HepG2 (cell line): ENCODE data around the gene TXNRD2. TPM values are rescaled to one million over a fixed set of nuclear protein-coding genes. Genes with fewer than 3 reads are reported as not detected.

Experiments
- ATAC-seq: fragments of 200-7000 bp; cut with Tn5 transposase; 3 replicates; pipeline ENCODE4 v1.9.1; 2020; ENCODE audit warnings: mild to moderate bottlenecking, moderate library complexity
- BruUV-seq: library from RNA; stranded (reverse); fragments of 400-500 nt; replicated peaks from 2 replicates; lab custom pipeline; 2021; lab: Mats Ljungman, UMichigan
- CTCF ChIA-PET: fragments of 300-600 bp; formaldehyde crosslinking; extraction: SDS; loops from one replicate; lab custom pipeline; 2021; ENCODE audit warnings: low total read pairs, inconsistent platforms, low intra/inter-chr PET ratio; lab: Yijun Ruan, JAX
- POLR2A ChIA-PET: fragments of 350-600 bp; sonication (Branson Sonifier 250); formaldehyde crosslinking; loops from one replicate; lab custom pipeline; 2020; ENCODE audit warnings: antibody characterized with exemption, inconsistent platforms; lab: Yijun Ruan, JAX
- DNase-seq: peaks from one replicate; pipeline ENCODE4 v3.0.0-alpha.2; 2015; ENCODE audit warnings: low spot score
- FAIRE-seq: peaks from 3 replicates; lab custom pipeline; 2011; peaks lifted over from hg19 to GRCh38; lab: Jason Lieb, UNC
- H2AFZ ChIP-seq: one replicate; pipeline ENCODE4 v1.6.1; 2011; ENCODE audit warnings: low read length, inconsistent platforms
- H3K27ac ChIP-seq: fragments of 300-600 bp; 3 replicates; pipeline ENCODE4 v1.8.0; 2011; ENCODE audit warnings: mixed run types, mild to moderate bottlenecking, mixed read lengths, low read length, inconsistent platforms; ENCODE audit not compliant: insufficient read depth; ENCODE audit errors: extremely low read length
- H3K27me3 ChIP-seq, 2 experiments: fragments of 200-600 bp in 1 of 2; 2 replicates in 1 of 2; 3 replicates in 1 of 2; pipeline versions ENCODE4 v1.6.0 to v1.8.0; 2011; ENCODE audit warnings: low read length in 2 of 2, mild to moderate bottlenecking in 2 of 2, moderate library complexity in 2 of 2, inconsistent platforms in 1 of 2; ENCODE audit not compliant: insufficient read depth in 2 of 2, control insufficient read depth in 1 of 2
- H3K36me3 ChIP-seq, 2 experiments: fragments of 200-600 bp in 1 of 2; replicated peaks in 1 of 2; 2 replicates in 1 of 2; 3 replicates in 1 of 2; pipeline versions ENCODE4 v1.5.1 to v1.8.0; 2011; ENCODE audit warnings: low read length in 2 of 2, inconsistent platforms in 1 of 2; ENCODE audit not compliant: insufficient read depth in 2 of 2, control insufficient read depth in 1 of 2
- H3K4me1 ChIP-seq: 2 replicates; pipeline ENCODE4 v1.5.1; 2012; ENCODE audit warnings: low read length, inconsistent platforms; ENCODE audit not compliant: insufficient read depth
- H3K4me2 ChIP-seq: 2 replicates; pipeline ENCODE4 v1.6.0; 2011; ENCODE audit warnings: low read depth, low read length, inconsistent platforms
- H3K4me3 ChIP-seq, 3 experiments: fragments of 200-600 bp in 1 of 3; sonication (generic), shearing (Covaris generic) in 1 of 3; replicated peaks in 1 of 3; 2 replicates each; pipeline ENCODE4 v1.5.1; 2011 to 2016; ENCODE audit warnings: low read length in 3 of 3, inconsistent platforms in 2 of 3, low read depth in 2 of 3, mild to moderate bottlenecking in 2 of 3, control low read depth in 1 of 3, mixed read lengths in 1 of 3; ENCODE audit not compliant: insufficient read depth in 1 of 3
- H3K79me2 ChIP-seq: one replicate; pipeline ENCODE4 v1.6.1; 2011; ENCODE audit warnings: low read length, inconsistent platforms; ENCODE audit not compliant: insufficient read depth
- H3K9ac ChIP-seq: 2 replicates; pipeline ENCODE4 v1.6.0; 2011; ENCODE audit warnings: mild to moderate bottlenecking, low read depth, low read length, inconsistent platforms; ENCODE audit not compliant: insufficient read depth
- H3K9me3 ChIP-seq: 2 replicates; pipeline ENCODE4 v1.5.1; 2012; ENCODE audit warnings: mild to moderate bottlenecking, low read length
- H4K20me1 ChIP-seq: 2 replicates; pipeline ENCODE4 v1.6.0; 2011; ENCODE audit warnings: inconsistent platforms, mild to moderate bottlenecking, low read length, moderate library complexity; ENCODE audit not compliant: insufficient read depth
- HDAC2 ChIP-seq: sonication (generic); formaldehyde crosslinking; IDR thresholded peaks from 2 replicates; pipeline ENCODE4 v1.4.0; 2020; ENCODE audit warnings: missing genetic modification reagents
- KAT7 ChIP-seq: IDR thresholded peaks from 2 replicates; pipeline ENCODE4 v1.6.1; 2018; ENCODE audit warnings: borderline replicate concordance, missing compliant biosample characterization
- KDM5B ChIP-seq: sonication (generic); formaldehyde crosslinking; IDR thresholded peaks from 2 replicates; pipeline ENCODE4 v1.4.0; 2020; ENCODE audit warnings: missing genetic modification reagents, mild to moderate bottlenecking, borderline replicate concordance
- NAIF1 ChIP-seq: sonication (generic); formaldehyde crosslinking; IDR thresholded peaks from 2 replicates; pipeline ENCODE4 v1.5.0; 2020; ENCODE audit warnings: mild to moderate bottlenecking, missing genetic modification reagents, borderline replicate concordance
- SIN3A ChIP-seq: IDR thresholded peaks from 2 replicates; pipeline ENCODE4 v1.6.1; 2011; ENCODE audit warnings: low read depth, mild to moderate bottlenecking, control low read depth, low read length, borderline replicate concordance
- SOX5 ChIP-seq: IDR thresholded peaks from 2 replicates; pipeline ENCODE4 v1.6.1; 2016; ENCODE audit warnings: borderline replicate concordance
- TGIF2 ChIP-seq: IDR thresholded peaks from 2 replicates; pipeline ENCODE4 v1.6.1; 2016; ENCODE audit warnings: control low read depth, missing compliant biosample characterization
- TP53 ChIP-seq: sonication (generic); formaldehyde crosslinking; conservative IDR thresholded peaks from 2 replicates; pipeline ENCODE4 v1.4.0; 2020; ENCODE audit warnings: missing genetic modification reagents
- XBP1 ChIP-seq: sonication (generic); formaldehyde crosslinking; IDR thresholded peaks from 2 replicates; pipeline ENCODE4 v1.5.0; 2020; ENCODE audit warnings: missing genetic modification reagents
- ZBTB1 ChIP-seq: sonication (generic); formaldehyde crosslinking; IDR thresholded peaks from 2 replicates; pipeline ENCODE4 v1.4.0; 2020; ENCODE audit warnings: missing genetic modification reagents, borderline replicate concordance
- ZIK1 ChIP-seq: sonication (generic); formaldehyde crosslinking; IDR thresholded peaks from 2 replicates; pipeline ENCODE4 v1.5.0; 2020; ENCODE audit warnings: mild to moderate bottlenecking, low read depth, missing genetic modification reagents, borderline replicate concordance
- ZNF253 ChIP-seq: sonication (generic); formaldehyde crosslinking; IDR thresholded peaks from 2 replicates; pipeline ENCODE4 v1.8.0; 2022; ENCODE audit warnings: mild to moderate bottlenecking, missing genetic modification reagents, borderline replicate concordance
- ZNF30 ChIP-seq: sonication (generic); formaldehyde crosslinking; IDR thresholded peaks from 2 replicates; pipeline ENCODE4 v1.5.0; 2020; ENCODE audit warnings: mild to moderate bottlenecking, missing genetic modification reagents
- ZNF382 ChIP-seq: sonication (generic); formaldehyde crosslinking; IDR thresholded peaks from 2 replicates; pipeline ENCODE4 v1.5.0; 2020; ENCODE audit warnings: missing genetic modification reagents, mild to moderate bottlenecking, borderline replicate concordance
- ZNF687 ChIP-seq: sonication (generic); formaldehyde crosslinking; IDR thresholded peaks from 2 replicates; pipeline ENCODE4 v1.5.1; 2020; ENCODE audit warnings: mild to moderate bottlenecking, missing genetic modification reagents, moderate library complexity
- ZNF740 ChIP-seq: sonication (generic); formaldehyde crosslinking; IDR thresholded peaks from 2 replicates; pipeline ENCODE4 v1.4.0; 2020; ENCODE audit warnings: missing genetic modification reagents
- WGBS: methylation state at CpG from one replicate; pipeline ENCODE4 v1.1.6; 2017; ENCODE audit warnings: low lambda C conversion rate; 5-methylcytosine and 5-hydroxymethylcytosine counted together
- in situ Hi-C: cut with HindIII; loops from 2 replicates; pipeline ENCODE4 v1.10.0; 2017; ENCODE audit warnings: low pct_unique_long_range_greater_than_20kb; ENCODE audit not compliant: extremely low pct_ligation_motif_present
- intact Hi-C: fragments of 100-400 bp; cut with micrococcal nuclease; formaldehyde crosslinking; loops from one replicate; pipeline ENCODE4 v1.10.0; 2022; ENCODE audit not compliant: unreplicated experiment
- polyA plus RNA-seq, 8 experiments: library from polyadenylated mRNA; depleted of rRNA in 3 of 8; stranded (reverse) in 7 of 8; unstranded in 1 of 8; fragments of >200 nt; fragmentation: Illumina TruSeq in 4 of 8; extraction: Trizol in 4 of 8; gene quantifications; 2 replicates each; pipeline versions ENCODE4 v1.2.1 to v1.2.3, GENCODE V29; 2011 to 2016; ENCODE audit warnings: low read depth in 4 of 8, missing spikeins in 1 of 8, mixed read lengths in 1 of 8; ENCODE audit not compliant: insufficient read depth in 1 of 8
- total RNA-seq, 5 experiments: library from RNA; depleted of rRNA; stranded (reverse); fragments of >200 nt; fragmentation: Illumina TruSeq; extraction: Trizol; gene quantifications; 2 replicates each; pipeline ENCODE4 v1.2.3, GENCODE V29; 2016; ENCODE audit warnings: low read depth in 1 of 5

TXNRD2 gene
- total and polyA plus RNA-seq, 2 of the 13 experiments (the other 11 are each of a cell fraction or from before 2014, with no cell fraction given): 17.5 to 18.6 TPM

- no peak for TF ChIP-seq KAT7
- no peak for TF ChIP-seq ZBTB1 (CRISPR knock-in tag)
- TF ChIP-seq SOX5 (CRISPR knock-in tag): peak; percentile 98
- TF ChIP-seq XBP1: no peak
- no peak for TF ChIP-seq ZIK1 (CRISPR knock-in tag)
- TF ChIP-seq KDM5B (CRISPR knock-in tag): no peak; the same call in 1 of the 2 replicates
- TF ChIP-seq TGIF2 (CRISPR knock-in tag): peak; percentile 50; the same call in 1 of the 2 replicates
- no peak for TF ChIP-seq ZNF382
- TF ChIP-seq, all 625 proteins: peak for 171
Observed at GRCh38 chr22:19880786-19881569, 60.6 kb downstream of the TXNRD2 start (continued).

- in situ Hi-C loops: no loop called here
- CTCF ChIA-PET: no interaction called here
- TF ChIP-seq ZNF30 (CRISPR knock-in tag): no peak
- no peak for TF ChIP-seq NAIF1 (CRISPR knock-in tag)
- TF ChIP-seq TP53 (CRISPR knock-in tag): no peak
- no peak for TF ChIP-seq ZNF740 (CRISPR knock-in tag)
- no peak for TF ChIP-seq ZNF253 (CRISPR knock-in tag)
- no peak for TF ChIP-seq HDAC2 (CRISPR knock-in tag)
- no peak for TF ChIP-seq SIN3A
- TF ChIP-seq ZNF687 (CRISPR knock-in tag): peak; percentile 50
Observed at GRCh38 chr22:19879992-19880785, 61.4 kb downstream of the TXNRD2 start.

More at GRCh38 chr22:19879992-19880785, 61.4 kb downstream of the TXNRD2 start:
- ATAC-seq: no peak
- intact Hi-C loops: loop anchor here (2.0 kb wide), 1 partner anchor 67 kb away; no protein-coding TSS in a partner anchor
- Histone ChIP-seq H3K9me3 (no peaks in the 10 kb centered on the region), H3K4me1 (peaks cover 34% of the 10 kb centered on the region), H3K9ac (peak overlapping the region; percentile 24), H2AFZ (no peak overlapping the region), H3K36me3 (no peaks in the 10 kb centered on the region), H3K4me2 (peak overlapping the region; percentile 25; the same call in 1 of the 2 replicates), H4K20me1 (no peaks in the 10 kb centered on the region), H3K27ac (peak overlapping the region; percentile 45), H3K79me2 (no peaks in the 10 kb centered on the region), H3K4me3 (no peak overlapping the region), H3K27me3 (no peaks in the 10 kb centered on the region)
- FAIRE-seq: no peak
- POLR2A ChIA-PET: interaction anchor here (1.5 to 1.9 kb wide), 2 partner anchors 12 to 18 kb away, joined by 4 to 8 read pairs; no protein-coding TSS in a partner anchor
- peak; percentile 12 for DNase-seq
- no TSS peak for BruUV-seq
- 96% methylated on average over 15 of the region's 34 CpGs for WGBS
